ENCODE results near the gene SLC4A1AP. TPM values are rescaled to one million over a fixed set of nuclear protein-coding genes. Genes with fewer than 3 reads are reported as not detected.
"Not testable (repeated sequence)": the region's sequence is repeated elsewhere in the genome, so short reads cannot be mapped to it uniquely, and the experiment has no call there.

SLC4A1AP gene
- total and polyA plus RNA-seq, 2 experiments from 2014 or later: 24.3 to 29.2 TPM

- not testable (repeated sequence) for H3K79me2 ChIP-seq (replicated peaks; ENCODE audit: insufficient read depth); H3K9me3 Mint-ChIP-seq; DNase-seq (ENCODE audit: low spot score); H3K27ac Mint-ChIP-seq; H3K9me2 ChIP-seq (ENCODE audit: insufficient read depth); H3K4me3 Mint-ChIP-seq; H3K27ac ChIP-seq (ENCODE audit: low read depth); H2AFZ ChIP-seq; H3K4me1 Mint-ChIP-seq; H3F3A ChIP-seq (replicated peaks; ENCODE audit: low read depth); H3K27me3 ChIP-seq (ENCODE audit: insufficient read depth); ATAC-seq; H3K4me1 ChIP-seq (ENCODE audit: insufficient read depth); H3K4me3 ChIP-seq; H4K20me1 ChIP-seq (replicated peaks; ENCODE audit: insufficient read depth); H3K27me3 Mint-ChIP-seq (ENCODE audit: insufficient read depth, low read depth, poor library complexity); H3K4me2 ChIP-seq
- H3K36me3 ChIP-seq (ENCODE audit: insufficient read depth): peaks cover 24% of the 10 kb centered on the region; the same call in 1 of the 2 replicates
- H3K36me3 Mint-ChIP-seq (ENCODE audit: low read depth): peaks cover 29% of the 10 kb centered on the region
Measured at GRCh38 chr2:27682334-27682771, 18.7 kb downstream of the SLC4A1AP start.

GRCh38 chr2:27683390-27684071 is 19.8 kb downstream of the SLC4A1AP start:
- Mint-ChIP-seq H3K4me1 (no peaks in the 10 kb centered on the region), H3K9me3 (no peaks in the 10 kb centered on the region), H3K36me3 (ENCODE audit: low read depth) (peaks cover 22% of the 10 kb centered on the region), H3K27ac (0 out of 2 replicates have a peak overlapping the region, but pooled peaks have one; percentile 55), H3K27me3 (ENCODE audit: insufficient read depth, low read depth, poor library complexity) (peaks cover 6% of the 10 kb centered on the region), H3K4me3 (no peak overlapping the region)
- no peak overlapping the region for H2AFZ ChIP-seq
- peaks cover 12% of the 10 kb centered on the region; the same call in 1 of the 2 replicates for H3K36me3 ChIP-seq (ENCODE audit: insufficient read depth)
- H3K27ac ChIP-seq (ENCODE audit: low read depth): no peak overlapping the region
- no peaks in the 10 kb centered on the region for H3F3A ChIP-seq (replicated peaks; ENCODE audit: low read depth)
- no peaks in the 10 kb centered on the region for H3K27me3 ChIP-seq (ENCODE audit: insufficient read depth)
- H3K4me1 ChIP-seq (ENCODE audit: insufficient read depth): no peaks in the 10 kb centered on the region
- no peaks in the 10 kb centered on the region; the same call in 1 of the 2 replicates for H4K20me1 ChIP-seq (replicated peaks; ENCODE audit: insufficient read depth)
- DNase-seq (ENCODE audit: low spot score): peak; percentile 98
- peak; percentile 95 for ATAC-seq
- H3K4me2 ChIP-seq: no peak overlapping the region
- H3K79me2 ChIP-seq (replicated peaks; ENCODE audit: insufficient read depth): no peaks in the 10 kb centered on the region
- no peak overlapping the region for H3K4me3 ChIP-seq
- H3K9me2 ChIP-seq (ENCODE audit: insufficient read depth): no peaks in the 10 kb centered on the region
- TF ChIP-seq CTCF (conservative IDR thresholded peaks at IDR 0.05; ENCODE audit: low read depth in 2 of 2) (peak; percentile 100), ZNF331 (CRISPR knock-in tag; IDR thresholded peaks at IDR 0.05; ENCODE audit: low read depth) (no peak)

- H3K9me3 Mint-ChIP-seq; H4K20me1 ChIP-seq (replicated peaks; ENCODE audit: insufficient read depth); DNase-seq (ENCODE audit: low spot score); ATAC-seq; H3K9me2 ChIP-seq (ENCODE audit: insufficient read depth); H2AFZ ChIP-seq; H3K27ac ChIP-seq (ENCODE audit: low read depth); H3K4me1 Mint-ChIP-seq; H3K36me3 ChIP-seq (ENCODE audit: insufficient read depth); H3F3A ChIP-seq (replicated peaks; ENCODE audit: low read depth); H3K4me1 ChIP-seq (ENCODE audit: insufficient read depth); H3K27ac Mint-ChIP-seq; H3K4me3 Mint-ChIP-seq; H3K4me2 ChIP-seq; H3K27me3 ChIP-seq (ENCODE audit: insufficient read depth); H3K4me3 ChIP-seq; H3K79me2 ChIP-seq (replicated peaks; ENCODE audit: insufficient read depth); H3K27me3 Mint-ChIP-seq (ENCODE audit: insufficient read depth, low read depth, poor library complexity): not testable (repeated sequence)
- H3K36me3 Mint-ChIP-seq (ENCODE audit: low read depth): peaks cover 22% of the 10 kb centered on the region
Measured at GRCh38 chr2:27685006-27685405, 21.3 kb downstream of the SLC4A1AP start.

All from GM23338 (cell line).